OCI-LY3 (cell line): ENCODE data around the gene CD84.

Source experiments
- EZH2phosphoT487 ChIP-seq: fragments of 200-600 bp; shearing (Covaris generic); IDR thresholded peaks from 2 replicates; pipeline ENCODE4 v1.6.1; 2018; ENCODE audit warnings: antibody characterized with exemption, mixed run types, low read depth
- TF ChIP-seq, protein P1 (sequence below): fragments of 200-600, 300-600 bp; sonication (generic); IDR thresholded peaks from 2 replicates; pipeline ENCODE4 v1.5.1; 2014; ENCODE audit warnings: antibody characterized with exemption, low read length, low read depth

DNA sequence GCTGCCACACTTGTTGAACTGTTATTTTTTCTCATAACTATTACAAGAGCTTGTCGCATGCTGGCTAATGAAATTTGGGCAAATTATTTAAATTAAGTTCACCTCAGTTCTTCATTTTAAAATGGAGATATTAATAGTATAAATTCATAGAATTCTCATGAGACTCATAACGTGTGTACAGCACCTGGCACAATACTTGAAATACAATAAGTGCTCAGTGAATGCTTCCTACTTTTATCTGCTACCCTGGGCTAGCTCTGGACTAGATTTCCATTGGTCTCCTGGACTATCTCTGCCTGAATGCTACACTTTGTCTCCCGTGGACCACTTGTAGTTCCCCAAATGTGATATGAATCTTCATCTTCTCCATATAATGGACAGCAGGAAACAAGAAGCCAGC is 57.2 kb downstream of the CD84 start:
- TF ChIP-seq, protein P1, sequence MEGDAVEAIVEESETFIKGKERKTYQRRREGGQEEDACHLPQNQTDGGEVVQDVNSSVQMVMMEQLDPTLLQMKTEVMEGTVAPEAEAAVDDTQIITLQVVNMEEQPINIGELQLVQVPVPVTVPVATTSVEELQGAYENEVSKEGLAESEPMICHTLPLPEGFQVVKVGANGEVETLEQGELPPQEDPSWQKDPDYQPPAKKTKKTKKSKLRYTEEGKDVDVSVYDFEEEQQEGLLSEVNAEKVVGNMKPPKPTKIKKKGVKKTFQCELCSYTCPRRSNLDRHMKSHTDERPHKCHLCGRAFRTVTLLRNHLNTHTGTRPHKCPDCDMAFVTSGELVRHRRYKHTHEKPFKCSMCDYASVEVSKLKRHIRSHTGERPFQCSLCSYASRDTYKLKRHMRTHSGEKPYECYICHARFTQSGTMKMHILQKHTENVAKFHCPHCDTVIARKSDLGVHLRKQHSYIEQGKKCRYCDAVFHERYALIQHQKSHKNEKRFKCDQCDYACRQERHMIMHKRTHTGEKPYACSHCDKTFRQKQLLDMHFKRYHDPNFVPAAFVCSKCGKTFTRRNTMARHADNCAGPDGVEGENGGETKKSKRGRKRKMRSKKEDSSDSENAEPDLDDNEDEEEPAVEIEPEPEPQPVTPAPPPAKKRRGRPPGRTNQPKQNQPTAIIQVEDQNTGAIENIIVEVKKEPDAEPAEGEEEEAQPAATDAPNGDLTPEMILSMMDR = no peak
- TF ChIP-seq EZH2phosphoT487 = no peak
